ENCODE measurements around the gene RASSF1.

Gene RASSF1

GRCh38 chr3:50338965-50339364, 1.7 kb downstream of the RASSF1 start:
- TF ChIP-seq, protein P1, sequence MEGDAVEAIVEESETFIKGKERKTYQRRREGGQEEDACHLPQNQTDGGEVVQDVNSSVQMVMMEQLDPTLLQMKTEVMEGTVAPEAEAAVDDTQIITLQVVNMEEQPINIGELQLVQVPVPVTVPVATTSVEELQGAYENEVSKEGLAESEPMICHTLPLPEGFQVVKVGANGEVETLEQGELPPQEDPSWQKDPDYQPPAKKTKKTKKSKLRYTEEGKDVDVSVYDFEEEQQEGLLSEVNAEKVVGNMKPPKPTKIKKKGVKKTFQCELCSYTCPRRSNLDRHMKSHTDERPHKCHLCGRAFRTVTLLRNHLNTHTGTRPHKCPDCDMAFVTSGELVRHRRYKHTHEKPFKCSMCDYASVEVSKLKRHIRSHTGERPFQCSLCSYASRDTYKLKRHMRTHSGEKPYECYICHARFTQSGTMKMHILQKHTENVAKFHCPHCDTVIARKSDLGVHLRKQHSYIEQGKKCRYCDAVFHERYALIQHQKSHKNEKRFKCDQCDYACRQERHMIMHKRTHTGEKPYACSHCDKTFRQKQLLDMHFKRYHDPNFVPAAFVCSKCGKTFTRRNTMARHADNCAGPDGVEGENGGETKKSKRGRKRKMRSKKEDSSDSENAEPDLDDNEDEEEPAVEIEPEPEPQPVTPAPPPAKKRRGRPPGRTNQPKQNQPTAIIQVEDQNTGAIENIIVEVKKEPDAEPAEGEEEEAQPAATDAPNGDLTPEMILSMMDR (IDR thresholded peaks at IDR 0.05; ENCODE audit: borderline replicate concordance, control extremely low read depth, extremely low read depth, insufficient read depth, missing control alignments): no peak
- in situ Hi-C loops (cut with MboI; ENCODE audit: low sequenced_read_pairs, unreplicated experiment): no loop called here
- no peak for DNase-seq (ENCODE audit: low spot score)

DNA sequence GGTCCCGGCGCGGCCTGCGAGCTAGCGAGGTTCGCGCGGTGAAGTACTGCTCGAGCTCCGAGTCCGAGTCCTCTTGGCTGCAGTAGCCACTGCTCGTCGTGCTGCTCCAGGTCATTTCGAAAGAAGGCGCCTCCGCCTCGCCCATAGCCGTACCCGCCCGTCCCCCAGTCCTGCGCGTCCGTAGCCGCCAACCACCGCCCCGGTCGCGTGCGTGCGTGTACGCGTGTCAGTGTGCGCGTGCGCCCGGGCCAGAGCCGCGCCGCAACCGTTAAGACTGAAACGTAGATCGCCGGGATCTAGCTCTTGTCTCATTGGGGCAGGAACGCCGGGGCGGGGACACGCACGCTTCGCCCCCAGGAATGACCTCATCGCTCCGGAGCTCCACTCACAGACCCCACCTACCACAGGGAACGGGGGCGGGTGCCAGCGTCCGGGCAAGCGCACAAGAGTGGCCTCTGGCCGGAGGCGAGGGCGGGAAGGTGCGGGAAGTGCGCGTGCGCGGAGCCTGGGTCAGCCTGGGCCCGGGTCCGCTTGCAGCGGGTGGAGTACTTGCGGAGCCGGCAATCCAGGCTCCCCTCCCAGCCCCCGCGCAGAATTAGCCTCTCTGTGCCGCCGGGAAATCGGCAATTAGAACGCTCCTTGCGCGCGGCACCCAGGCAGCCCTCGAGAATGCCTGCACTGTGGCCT, 3.3 kb downstream of the RASSF1 start:
- TF ChIP-seq, protein P1 (IDR thresholded peaks at IDR 0.05; ENCODE audit: borderline replicate concordance, control extremely low read depth, extremely low read depth, insufficient read depth, missing control alignments): no peak
- peak; percentile 99 for DNase-seq (ENCODE audit: low spot score)
- in situ Hi-C loops (cut with MboI; ENCODE audit: low sequenced_read_pairs, unreplicated experiment): no loop called here

DNA sequence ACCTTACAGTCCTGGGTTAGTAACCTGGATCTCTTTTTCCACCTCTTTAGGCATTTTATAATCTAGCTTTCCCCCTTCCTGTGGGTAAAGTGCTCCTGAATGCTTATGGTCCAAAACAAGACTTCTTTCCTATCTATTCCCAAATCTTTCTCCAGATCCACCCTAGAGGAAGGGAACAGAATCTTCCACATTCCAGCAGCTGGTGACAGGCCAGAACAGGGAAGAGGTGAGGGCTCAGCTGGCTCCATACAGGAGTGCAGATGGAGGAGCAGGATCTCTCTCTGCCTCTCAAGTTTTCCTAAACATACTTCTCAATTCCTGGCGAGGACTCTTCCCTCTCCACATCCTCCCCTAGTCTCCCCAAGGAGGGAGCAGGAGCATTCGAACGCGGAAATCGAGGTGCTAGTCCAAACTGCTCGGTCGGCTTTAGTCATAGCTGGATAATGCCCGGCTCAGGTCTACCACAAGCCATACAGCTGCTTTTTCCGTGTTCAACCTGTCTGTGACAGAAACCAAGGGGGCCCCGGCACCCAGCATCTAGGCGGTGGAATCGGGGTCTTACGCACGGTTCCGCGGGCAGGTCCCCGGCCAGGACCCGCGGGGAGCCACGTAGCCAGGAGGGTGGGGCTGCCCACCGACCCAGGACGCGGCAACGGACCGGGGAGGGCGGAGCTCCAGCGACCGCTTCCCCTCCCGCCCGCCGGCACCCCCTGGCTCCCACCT, 4.0 kb downstream of the RASSF1 start:
- in situ Hi-C loops (cut with MboI; ENCODE audit: low sequenced_read_pairs, unreplicated experiment): no loop called here
- no peak for DNase-seq (ENCODE audit: low spot score)
- TF ChIP-seq, protein P1 (IDR thresholded peaks at IDR 0.05; ENCODE audit: borderline replicate concordance, control extremely low read depth, extremely low read depth, insufficient read depth, missing control alignments): no peak

GRCh38 chr3:50334339-50335075, 6.1 kb downstream of the RASSF1 start:
- DNase-seq (ENCODE audit: low spot score): no peak
- in situ Hi-C loops (cut with MboI; ENCODE audit: low sequenced_read_pairs, unreplicated experiment): no loop called here
- TF ChIP-seq, protein P1 (IDR thresholded peaks at IDR 0.05; ENCODE audit: borderline replicate concordance, control extremely low read depth, extremely low read depth, insufficient read depth, missing control alignments): no peak

DNA sequence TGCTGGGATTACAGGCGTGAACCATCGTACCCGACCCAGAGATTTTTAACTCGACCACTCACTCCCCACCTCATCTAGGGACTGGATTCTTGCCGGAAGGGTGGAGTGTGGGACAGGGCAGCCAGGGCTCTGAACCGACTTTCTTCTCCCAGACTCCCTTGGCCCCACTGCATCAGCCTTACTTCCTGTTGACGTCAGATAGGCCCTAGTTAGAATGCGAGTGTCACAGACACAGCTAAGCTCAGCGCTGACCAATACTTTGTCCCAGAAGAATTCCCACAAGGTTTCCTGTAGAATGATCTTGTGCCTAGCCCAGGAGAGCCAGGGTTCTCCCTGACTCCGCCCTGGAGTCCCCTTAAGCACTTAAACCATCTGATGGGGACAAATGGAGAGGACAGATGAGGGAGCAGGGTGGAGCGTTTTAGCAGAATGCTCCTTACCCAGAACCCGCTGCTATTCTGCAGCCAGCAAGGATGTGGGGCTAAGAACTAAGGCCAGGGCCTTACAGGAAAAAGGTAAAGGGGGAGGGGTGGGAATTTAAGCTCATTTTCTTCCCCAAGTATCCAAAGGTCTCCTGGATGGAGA, 6.8 kb downstream of the RASSF1 start:
- TF ChIP-seq, protein P1 (IDR thresholded peaks at IDR 0.05; ENCODE audit: borderline replicate concordance, control extremely low read depth, extremely low read depth, insufficient read depth, missing control alignments): no peak
- in situ Hi-C loops (cut with MboI; ENCODE audit: low sequenced_read_pairs, unreplicated experiment): no loop called here
- DNase-seq (ENCODE audit: low spot score): no peak

DNA sequence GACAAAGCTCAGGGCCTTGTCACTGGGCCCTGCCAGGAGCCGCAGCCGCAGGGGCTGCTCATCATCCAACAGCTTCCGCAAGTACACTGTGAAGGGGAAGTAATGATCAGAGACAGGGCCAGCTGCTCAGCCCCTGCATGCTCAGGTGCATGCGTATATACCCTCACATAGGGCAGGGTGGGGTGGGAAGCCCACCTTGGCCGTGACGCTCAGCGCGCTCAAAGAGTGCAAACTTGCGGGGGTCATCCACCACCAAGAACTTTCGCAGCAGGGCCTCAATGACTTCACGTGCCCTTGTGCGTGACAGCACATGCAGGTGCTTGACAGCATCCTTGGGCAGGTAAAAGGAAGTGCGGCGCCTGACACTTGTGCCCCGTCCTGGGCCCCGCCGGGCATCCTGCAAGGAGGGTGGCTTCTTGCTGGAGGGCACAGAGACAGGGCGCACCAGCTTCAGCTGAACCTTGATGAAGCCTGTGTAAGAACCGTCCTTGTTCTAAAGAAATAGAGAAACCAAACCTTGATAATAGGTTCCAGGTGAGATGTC, 9.2 kb downstream of the RASSF1 start:
- DNase-seq (ENCODE audit: low spot score): no peak
- TF ChIP-seq, protein P1 (IDR thresholded peaks at IDR 0.05; ENCODE audit: borderline replicate concordance, control extremely low read depth, extremely low read depth, insufficient read depth, missing control alignments): no peak
- in situ Hi-C loops (cut with MboI; ENCODE audit: low sequenced_read_pairs, unreplicated experiment): no loop called here
